Stimulated activated CD4-positive, alpha-beta T cell treated with anti-CD3 and anti-CD28 coated beads, Interleukin-1b, Interleukin-23, amount 100 ng/mL, for 48 hours (primary cell): ENCODE measurements around the gene TP63.
A peak's percentile ranks its signal among the peaks of the same experiment; 100 is the strongest.

Experiments used
- DNase-seq: peaks from one replicate; pipeline ENCODE4 v3.0.0-alpha.2; 2020

The TP63 gene

DNA sequence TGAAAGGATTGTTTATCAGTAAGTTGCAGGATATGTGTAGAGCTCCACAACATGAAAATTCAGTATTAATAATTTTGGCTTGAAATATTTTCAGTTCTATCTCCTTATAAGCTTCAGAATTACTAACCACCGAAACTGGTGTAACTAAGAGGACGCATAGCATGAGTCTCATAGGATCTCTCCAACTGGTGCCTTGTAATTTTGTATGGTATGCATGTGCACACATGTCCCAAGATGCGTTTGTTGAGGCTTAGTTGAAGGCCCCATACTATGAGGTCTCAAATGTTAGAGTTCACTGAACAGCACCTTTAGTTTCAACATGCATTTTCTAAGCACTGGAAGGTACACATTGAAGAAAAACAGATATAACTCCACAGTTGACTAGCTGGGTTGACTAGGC is 195.4 kb downstream of the TP63 start:
- no peak for DNase-seq

DNA sequence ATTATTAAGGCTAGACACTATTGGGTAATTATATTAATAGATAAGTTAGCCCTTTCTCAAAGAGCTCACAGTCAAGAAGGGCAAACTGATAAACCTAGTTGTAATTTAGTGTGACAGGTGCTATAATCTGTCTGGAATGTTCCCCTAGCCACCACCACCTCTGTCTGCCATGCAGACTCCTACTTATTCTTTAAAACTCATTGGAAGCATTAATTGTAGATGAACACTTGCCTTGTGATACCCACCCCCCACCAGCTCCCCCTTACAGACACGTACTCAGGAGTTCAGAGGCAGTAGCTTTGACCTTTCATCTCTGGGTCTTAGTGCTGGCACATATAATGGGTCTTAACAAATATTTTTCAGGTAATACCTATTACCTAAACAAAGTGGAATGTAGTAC is 195.9 kb downstream of the TP63 start:
- DNase-seq, result no peak

DNA sequence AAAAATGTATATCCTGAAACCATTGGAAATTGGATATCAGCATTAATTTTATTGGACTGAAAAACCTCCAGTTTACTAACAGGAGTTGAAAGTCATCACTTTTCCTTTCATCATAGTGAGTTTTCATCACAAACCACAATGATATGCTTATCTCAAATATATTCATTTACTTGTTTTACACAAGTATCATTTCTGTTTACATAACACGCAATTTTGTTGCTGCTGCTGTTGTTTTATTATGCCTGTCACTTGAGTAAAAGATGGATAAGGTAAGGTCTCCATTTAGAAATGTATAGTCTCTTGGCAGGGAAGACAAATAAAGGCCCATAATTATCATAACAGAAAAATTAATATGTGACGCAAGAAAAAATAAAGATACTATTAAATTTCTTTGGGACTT is 199.2 kb downstream of the TP63 start:
- DNase-seq, result no peak

DNA sequence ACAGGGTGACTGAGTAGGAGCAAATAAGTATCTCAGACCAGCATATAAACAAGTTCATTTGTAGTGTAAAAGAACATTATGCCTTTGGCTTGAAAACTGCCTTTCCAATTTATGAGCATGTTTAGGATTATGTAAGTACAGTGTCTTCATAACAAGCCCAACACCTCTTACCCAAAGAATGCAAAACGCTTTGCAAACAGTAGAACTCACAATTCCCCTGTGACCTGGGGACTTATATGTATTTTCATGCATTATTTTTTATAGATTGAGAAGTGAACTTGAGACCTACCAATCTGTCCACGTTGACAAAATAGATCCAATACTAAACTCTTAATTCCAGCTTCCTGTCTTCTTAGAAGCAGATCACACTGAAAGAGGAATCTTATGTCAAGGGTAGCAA is 202.1 kb downstream of the TP63 start:
- no peak for DNase-seq

DNA sequence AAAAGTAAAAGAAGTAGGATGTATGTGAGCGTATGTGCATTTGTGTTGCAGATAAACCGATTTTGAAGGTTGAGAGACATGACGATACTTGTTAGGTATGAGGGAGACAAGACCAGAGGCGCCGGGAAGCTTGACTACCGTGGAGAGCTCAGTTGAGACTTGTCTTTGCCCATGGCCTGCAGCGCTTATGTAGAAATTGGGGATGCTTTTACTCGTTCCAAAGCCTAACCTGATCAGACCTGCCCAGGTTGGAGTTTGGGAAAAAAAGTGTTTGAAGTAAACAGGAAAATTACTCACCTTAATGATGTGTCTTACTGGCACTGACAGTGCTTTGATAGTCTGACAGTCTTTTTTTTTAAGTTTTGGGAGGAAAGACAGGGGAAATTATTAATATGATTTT is 202.8 kb downstream of the TP63 start:
- DNase-seq, result no peak

DNA sequence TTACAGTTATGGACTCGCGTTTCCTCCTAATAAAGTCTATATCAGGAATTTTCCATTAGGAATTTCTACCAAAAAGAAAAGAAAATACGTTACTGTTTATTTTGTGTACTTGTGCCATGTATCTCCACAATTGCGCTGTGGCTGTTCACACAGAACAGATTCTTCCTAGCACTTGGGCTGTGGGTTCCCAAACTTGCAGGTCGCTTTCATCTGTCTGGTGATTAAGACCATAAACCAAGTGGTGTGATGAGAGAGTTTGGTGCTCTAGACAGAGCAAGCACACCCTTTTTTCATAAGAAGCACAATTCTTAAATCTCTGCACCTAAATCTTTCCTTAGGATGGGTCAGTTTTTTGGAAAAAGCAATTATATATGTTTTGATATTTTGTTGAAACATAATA is 203.3 kb downstream of the TP63 start:
- no peak for DNase-seq

DNA sequence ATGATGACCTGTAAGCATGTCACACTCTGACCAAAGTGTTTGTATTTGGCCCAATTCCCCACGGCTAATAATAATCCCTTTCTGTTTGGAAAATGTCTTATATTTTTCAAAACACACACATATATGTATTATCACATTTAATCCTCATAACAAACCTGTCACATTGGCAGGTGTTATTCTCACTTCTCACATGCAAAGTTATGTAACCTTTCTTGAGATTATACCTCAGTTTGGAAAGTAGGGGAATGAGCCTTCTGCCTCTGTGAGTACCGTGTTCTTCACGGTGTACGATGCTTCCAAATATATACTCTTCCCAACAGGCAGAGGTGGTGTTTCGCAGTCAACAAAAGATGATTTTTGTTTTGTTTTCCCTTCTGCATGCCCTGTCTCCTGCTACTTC is 205.6 kb downstream of the TP63 start:
- DNase-seq, result no peak

DNA sequence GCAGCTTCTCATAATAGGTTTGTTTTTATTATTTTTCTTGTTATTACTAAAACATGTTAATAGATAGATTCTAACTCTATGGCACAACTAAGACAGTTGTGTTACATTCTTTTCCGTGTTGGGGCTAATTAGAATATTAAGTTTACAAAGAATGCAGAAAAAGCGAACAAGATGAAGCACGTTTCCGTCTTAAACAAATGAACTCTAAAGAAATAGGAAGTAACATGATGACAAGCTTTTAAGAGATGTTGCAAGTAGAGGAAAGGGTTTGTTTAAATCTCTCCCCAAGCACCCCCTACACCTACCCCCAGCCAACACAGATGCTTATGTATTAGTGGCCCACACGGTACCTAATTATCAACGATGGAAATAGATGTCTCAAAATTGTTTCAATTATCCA is 207.1 kb downstream of the TP63 start:
- no peak for DNase-seq

DNA sequence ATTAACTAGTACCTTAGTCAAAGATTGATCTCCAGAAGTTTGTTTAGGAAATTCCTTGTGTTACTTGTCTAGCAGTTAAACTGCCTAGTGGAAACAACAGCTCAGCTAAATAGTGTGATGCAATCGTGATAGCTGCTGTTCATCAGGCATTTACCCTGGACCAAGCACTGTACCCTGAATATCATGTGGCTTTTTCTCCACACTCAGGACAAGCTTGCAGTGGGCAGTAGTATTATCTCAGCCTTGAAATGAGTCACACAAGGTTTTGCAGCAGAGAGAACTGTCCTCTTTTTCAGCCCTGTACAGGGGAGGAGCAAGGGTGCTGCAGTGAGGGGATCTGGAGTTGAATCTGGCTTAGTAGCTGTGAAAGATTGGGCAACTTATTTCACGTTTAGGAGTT is 208.4 kb downstream of the TP63 start:
- DNase-seq, result no peak

DNA sequence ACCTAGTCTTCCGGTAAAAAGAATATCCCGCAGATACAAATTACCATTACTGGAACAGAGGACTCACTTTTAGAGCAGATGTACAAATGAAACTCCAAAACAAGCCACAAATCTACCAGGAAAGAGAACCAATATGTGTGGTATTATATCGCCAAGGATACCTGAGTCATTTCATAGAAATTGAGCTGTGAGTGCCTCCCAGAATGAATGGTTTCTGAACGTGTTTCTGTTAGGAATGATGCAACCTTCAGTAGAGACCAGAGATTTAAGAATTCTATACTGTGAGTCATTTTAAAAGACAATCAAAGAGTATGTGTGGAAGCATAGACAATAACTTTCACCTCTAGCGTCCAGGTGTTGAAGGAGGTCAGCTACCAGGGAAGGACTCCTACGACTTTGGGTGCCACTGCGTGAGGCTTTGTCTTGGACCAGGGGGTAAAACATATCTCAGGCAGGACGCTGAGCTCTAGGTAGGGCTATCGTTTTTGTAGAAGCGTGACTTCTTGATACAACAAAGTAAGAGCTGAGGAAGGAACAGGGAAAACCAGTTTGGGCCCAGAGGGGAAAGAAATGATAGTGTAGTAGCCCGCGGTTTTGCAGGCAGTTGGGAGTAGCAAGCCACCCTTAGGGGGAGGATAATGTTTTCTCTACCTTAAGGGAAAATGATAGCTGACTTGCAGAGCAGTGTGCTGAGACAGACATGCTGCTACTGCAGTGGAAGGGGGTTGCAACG is 210.4 kb downstream of the TP63 start:
- peak; percentile 6 for DNase-seq

DNA sequence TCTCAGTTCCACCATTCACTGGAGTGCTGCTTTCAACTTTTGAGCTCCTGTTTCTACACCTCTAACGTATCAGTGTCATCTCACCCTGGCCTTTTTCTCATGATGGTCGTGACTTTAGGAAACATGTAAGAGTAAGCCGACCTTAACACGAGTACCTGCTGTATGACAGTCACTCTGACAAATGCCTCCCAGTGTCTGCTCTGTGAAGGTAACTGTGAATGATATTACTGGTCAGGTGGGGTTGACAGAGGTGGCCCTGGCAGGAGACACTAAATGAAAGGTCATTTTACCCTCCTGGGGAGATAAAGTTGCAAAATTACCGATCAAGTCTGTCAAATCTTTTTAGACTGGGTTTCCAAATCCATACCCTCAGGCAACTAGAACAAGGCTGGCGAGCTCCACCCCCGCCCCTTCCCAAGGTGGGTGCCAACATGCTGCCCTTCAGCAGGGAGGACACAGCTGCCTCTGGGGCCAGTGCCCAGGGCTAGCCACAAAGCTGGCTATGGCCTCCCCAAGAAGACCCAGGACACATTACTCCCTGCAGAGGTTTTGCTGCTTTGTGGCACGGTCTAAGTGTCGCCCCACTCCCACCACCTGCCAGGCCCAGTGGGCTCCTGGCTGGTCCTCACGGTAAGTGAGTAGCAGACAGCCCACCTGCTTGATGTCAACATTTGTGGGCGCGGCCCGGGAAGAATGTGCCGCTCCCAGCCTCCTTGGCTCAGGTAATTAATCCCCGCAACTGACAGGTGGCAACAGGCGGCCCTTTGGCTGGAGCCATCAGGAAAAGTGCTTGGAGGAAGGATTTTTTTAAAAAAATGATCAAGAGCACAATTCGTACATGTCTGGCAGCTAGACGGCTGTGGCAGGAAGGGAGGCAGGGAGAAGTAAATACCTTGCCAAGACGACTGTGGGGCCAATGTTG is 211.8 kb downstream of the TP63 start:
- DNase-seq, result no peak

DNA sequence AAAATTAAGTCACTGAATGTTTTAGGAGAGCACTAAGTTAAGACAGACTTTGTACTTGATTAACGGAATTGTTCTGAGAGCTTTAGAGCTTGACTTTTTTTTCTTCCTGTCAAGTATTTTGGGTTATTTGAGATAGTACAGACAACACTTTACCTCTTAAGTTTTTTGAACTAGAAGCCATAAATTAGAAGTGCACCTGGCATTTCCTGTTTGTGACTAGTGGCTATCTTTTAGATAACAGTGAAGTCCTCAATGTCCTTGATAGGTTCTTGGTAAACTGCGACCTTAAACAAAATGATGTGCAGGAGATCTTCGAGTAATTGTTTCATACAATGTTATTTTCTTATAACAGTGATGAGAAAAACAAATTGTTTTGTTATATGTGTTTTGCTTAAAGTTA is 213.9 kb downstream of the TP63 start:
- DNase-seq, result no peak

DNA sequence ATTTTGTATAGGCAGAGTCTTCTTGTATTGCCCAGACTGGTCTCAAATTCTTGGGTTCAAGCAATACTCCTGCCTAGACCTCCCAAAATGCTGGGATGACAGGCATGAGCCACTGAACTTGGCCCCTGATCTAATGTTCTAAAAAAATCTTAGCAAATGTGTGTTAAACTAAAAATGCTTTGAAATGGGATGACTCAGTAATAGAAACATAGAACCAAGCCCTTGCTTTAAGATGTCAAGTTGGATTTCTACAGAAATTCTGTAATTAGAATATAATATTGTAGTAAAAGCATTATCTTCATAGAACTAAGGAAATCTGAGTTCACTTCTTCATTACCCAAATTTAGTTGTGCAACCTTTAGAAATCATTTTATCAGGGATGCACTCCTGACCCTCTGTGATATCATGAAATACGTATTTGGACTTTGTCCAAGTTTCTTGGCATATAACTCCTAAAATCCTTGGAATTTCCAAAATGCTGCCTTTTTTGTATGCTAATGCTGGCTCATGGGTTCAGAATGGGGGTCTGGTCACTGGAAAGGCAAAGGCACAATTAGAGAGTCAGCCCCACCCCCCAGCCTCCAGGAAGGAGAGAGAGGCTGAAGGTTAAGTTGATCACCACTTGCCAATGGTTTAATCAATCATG is 217.3 kb downstream of the TP63 start:
- no peak for DNase-seq

DNA sequence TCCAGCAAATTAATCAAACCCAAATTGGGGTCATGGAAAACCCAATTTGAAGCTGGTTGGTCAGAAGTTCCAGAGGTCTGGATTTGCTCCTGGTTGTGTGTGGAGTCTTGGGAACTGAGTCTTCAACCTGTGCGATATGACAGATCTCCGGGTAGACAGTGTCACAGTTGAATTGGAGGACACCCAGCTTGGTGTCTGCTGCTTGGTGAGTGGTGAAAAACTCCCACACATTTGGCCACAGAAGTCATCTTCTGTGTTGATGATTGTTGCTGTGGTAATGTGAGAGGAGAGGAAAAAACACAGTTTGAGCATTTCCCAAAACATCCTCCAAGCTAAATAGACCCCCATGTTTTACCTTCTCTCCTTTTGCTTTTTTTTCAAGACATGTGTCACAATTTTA is 218.1 kb downstream of the TP63 start:
- DNase-seq, result no peak

DNA sequence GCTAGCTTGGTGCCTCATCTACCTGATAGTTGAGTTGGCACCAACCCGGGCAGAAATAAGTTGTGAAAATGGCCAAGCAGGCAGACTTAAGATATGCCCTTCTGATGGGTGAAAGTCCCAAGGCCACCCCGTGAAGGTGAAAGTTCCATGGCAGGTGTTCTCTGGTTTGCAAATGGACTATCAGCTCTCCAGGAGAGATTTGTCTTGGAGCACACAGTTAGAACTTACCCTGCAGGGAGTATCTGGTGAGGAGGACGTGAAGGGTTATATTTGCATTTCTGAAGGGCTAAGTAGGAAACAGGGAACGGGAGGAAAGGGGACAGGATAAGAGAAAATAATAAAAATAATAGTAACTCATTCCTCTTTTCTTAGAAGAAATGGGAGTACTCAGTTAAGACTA is 220.5 kb downstream of the TP63 start:
- DNase-seq, result no peak

DNA sequence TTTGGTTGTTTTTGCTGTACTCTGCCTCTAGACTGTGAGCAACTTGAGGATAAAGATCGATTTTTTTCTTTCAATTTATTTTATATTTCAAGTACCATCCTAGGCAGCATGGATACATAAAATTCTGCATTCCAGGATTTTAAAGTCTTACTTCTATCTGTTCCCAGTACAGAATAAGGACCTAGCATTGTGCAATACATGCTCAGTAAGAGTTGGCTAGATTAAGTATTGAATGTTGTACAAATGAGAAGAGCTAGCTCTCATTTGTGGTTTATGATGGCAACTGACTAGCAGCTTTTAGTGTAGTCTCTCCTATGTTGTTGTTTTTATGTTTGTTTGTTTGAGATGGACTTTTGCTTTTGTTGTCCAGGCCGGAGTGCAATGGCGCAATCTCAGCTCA is 222.7 kb downstream of the TP63 start:
- no peak for DNase-seq

DNA sequence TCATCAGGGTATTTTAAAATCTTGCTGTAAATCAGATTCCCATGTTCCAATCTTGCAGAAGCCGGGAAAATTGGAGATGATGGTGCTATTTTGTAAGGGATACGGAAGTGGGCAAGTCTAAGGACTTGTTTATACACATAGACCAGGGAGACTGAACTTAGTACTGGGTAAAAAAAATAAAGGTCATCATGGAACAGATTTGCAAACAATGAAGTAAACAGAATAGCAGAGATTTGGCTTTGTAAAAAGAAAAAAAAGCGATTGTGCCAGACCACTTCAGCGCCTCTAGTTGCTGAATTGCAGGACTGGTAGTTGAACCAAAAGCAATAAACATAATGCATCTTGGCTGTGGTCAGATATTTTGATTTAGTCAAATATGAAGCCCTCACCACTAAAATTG is 229.1 kb downstream of the TP63 start:
- no peak for DNase-seq

DNA sequence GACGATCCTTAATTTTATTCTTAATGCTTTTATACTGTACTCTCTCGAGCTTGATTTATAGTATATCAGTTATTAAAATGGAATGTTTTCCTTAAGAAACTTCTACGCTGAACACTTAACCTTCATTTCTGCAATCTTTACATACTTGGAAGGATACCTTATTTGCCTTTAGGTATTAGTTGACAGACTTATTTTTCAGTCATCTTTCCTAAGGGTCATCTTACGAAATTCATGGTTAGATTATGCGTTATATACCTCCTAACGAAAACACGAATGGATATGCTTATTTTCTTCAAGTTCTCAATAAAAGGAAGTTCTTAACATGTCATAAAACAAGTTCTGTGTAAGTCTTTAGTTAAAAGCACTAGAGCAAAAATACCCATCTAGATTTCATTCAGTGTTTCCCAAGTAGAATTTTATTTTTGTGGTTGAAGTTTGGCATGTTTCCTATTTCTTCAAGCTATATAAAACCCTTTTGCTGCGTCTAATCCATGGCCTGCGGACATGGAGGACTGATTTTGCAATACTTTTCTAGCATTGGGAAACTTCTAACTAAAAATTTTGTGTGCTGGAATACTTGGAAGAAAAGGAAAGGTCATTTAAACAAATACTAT is 231.3 kb downstream of the TP63 start:
- no peak for DNase-seq

DNA sequence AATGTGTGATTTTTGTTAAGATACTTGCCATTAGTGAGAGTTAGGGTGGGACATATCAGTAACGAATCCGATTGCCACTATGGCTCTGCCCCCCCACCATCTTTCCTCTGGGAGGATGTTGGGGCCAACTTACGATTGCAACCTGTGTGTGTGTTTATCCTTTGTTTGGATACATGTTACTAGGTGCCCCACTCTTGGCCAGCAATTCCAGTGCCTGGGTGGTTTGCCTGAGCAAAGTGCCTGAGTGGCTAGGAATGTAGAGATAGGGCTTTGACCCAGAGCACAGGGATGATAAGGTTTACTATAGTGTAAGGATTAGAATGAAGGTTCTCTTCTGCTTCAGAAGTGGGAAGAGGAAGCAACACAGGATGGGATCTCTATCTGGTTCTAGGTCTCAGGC is 231.8 kb downstream of the TP63 start:
- DNase-seq, result no peak

DNA sequence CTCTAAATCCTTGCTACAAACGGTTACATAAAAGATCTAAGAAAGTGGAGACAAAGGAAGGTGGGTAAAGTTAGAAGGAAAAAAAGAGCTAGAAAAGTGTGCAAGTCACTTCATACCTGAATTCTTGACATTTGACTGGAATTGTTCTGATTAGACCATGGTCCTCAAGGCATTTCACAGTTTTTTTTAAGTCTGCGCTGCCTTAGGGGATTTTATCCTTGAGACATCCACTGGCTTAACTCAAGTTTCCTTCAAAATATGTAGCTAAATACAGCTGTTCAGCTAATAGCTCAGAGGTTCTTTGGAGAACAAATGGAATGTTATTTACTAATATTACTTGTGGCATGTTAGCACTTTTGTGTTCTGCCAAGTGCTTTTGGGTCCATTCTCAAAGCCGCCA is 236.9 kb downstream of the TP63 start:
- no peak for DNase-seq

DNA sequence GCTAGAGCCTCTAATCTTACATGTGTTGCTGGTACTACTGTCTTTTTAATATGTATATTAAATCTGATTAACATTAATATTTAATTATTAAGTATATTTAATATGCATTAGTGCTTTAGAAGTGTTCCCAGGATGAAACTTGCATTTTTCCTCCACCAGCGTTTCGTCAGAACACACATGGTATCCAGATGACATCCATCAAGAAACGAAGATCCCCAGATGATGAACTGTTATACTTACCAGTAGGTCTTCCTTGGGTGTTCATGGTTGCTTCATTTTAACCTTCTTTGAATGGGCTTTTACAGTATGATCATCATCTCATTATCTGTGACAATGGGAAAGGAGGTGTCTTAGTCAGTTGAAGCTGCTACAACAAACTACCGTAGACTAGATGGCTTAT is 238.0 kb downstream of the TP63 start:
- DNase-seq, result no peak

DNA sequence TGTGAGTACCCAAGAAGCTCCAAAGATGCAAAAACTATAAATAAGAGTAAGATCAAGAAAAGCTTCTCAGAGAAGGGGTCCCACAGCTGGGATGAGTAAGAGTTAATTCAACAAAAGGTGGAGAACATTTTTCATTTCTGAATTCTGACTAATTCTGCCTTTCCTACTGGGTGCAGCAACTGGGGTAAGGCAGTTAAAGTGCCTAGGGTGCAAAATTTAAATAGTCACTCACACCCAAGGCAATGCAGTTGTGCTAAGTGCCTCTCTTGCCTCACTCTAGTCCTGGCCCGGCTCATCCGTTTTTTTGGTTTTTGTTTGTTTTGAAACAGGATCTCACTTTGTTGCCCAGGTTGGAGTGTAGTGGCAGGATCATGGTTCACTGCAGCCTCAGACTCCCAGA is 240.2 kb downstream of the TP63 start:
- no peak for DNase-seq

DNA sequence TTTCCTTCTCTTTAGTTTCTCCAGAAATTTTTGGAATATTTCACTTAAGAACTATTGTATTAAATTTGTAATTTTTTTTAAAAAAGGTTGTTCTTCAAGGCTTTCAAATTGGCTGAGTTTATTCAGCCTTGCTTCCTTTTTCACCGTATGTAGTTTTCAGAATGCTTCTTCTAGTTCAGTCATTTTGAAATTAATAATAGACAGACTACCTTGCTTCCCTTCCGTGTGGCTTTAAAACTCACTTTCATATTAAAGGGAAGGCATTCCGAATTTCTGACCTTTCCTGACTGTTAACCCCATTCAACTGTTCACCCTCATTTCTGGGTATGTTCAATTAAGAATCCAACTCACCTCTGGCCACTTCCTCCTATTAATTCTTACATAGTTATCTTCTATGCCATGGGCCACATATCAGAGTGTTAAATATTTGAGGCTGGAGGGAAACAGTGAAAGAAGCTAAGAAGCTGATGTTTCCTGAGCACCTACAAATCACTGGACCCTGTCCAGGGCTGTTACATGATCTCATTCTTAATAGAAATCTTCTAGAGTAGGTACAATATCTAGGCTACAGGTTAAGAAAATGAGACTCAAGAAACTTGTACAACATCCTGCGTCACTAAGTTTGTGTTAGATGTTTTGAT is 252.0 kb downstream of the TP63 start:
- DNase-seq, result no peak
